ENCODE data around the gene WDR18. TPM values are rescaled to one million over a fixed set of nuclear protein-coding genes. Genes with fewer than 3 reads are reported as not detected.
"Not testable (repeated sequence)": the region's sequence is repeated elsewhere in the genome, so short reads cannot be mapped to it uniquely, and the experiment has no call there.

The WDR18 gene
- total RNA-seq, 1 experiment from 2014 or later: 43.3 TPM

DNA sequence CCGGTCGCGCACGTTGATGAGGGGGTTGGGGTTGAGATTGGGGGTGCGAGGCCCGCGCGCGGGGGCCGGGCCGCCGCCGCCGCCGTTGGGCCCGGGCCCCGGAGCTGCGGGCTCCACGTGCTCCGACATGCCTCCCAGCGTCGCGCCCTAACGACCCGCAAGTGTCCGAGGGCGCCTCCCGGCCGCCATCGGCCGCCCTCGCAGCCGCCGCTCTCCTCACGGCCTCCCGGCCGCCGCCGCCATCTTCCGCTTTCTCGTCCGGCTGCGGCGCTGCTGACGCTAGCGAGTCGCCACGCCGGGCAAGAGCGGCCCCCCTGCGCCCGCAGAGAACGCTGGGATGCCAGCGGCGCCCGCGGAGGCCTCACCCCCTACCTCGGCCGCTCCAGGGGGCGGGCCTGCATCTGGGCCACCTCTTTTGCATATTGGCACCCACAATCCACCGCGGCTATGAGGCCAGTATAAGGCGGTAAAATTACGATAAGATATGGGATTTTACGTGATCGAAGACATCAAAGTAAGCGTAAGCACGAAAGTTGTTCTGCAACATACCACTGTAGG, 36.8 kb downstream of the WDR18 start, which contains the start of gene TMEM259:
TMEM259 (minus strand) TSS at position 256 of the 558 bp plus-strand sequence; CDS start at position 129, 127 bp downstream.
- peak; percentile 96 for DNase-seq
- Mint-ChIP-seq H3K27me3 (ENCODE audit: unreplicated experiment) (no peaks in the 10 kb centered on the region), H3K27ac (ENCODE audit: unreplicated experiment) (peak within 1 kb of the TSS; percentile 96), H3K4me1 (ENCODE audit: low read depth, unreplicated experiment) (peaks cover 20% of the 10 kb centered on the region), H3K4me3 (ENCODE audit: low read depth, unreplicated experiment) (peak within 1 kb of the TSS; percentile 87), H3K36me3 (ENCODE audit: insufficient read depth, unreplicated experiment) (peaks cover 53% of the 10 kb centered on the region), H3K9me3 (ENCODE audit: low read depth, unreplicated experiment) (no peaks in the 10 kb centered on the region)
- intact Hi-C loops (cut with micrococcal nuclease; ENCODE audit: unreplicated experiment): no loop called here
- TF ChIP-seq, protein P1, sequence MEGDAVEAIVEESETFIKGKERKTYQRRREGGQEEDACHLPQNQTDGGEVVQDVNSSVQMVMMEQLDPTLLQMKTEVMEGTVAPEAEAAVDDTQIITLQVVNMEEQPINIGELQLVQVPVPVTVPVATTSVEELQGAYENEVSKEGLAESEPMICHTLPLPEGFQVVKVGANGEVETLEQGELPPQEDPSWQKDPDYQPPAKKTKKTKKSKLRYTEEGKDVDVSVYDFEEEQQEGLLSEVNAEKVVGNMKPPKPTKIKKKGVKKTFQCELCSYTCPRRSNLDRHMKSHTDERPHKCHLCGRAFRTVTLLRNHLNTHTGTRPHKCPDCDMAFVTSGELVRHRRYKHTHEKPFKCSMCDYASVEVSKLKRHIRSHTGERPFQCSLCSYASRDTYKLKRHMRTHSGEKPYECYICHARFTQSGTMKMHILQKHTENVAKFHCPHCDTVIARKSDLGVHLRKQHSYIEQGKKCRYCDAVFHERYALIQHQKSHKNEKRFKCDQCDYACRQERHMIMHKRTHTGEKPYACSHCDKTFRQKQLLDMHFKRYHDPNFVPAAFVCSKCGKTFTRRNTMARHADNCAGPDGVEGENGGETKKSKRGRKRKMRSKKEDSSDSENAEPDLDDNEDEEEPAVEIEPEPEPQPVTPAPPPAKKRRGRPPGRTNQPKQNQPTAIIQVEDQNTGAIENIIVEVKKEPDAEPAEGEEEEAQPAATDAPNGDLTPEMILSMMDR (IDR thresholded peaks at IDR 0.05; ENCODE audit: unreplicated experiment): no peak
- BruUV-seq (replicated peaks): no TSS peak
- CTCF ChIA-PET: interaction anchor here (0.6 kb wide), 1 partner anchor 154 kb away, joined by 5 read pairs; no protein-coding TSS in a partner anchor

DNA sequence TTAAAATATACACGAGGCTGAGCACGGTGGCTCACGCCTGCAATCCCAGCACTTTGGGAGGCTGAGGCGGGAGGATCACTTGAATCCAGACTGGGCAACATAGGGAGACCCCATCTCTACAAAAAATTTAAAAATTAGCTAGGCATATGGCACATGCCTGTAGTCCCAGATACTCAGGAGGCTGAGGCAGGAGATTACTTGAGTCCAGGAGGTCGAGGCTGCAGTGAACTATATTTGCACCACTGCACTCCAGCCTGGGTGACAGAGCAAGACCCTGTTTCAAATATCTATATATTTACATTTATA, 39.7 kb downstream of the WDR18 start:
- DNase-seq; H3K4me1 Mint-ChIP-seq (ENCODE audit: low read depth, unreplicated experiment); H3K27me3 Mint-ChIP-seq (ENCODE audit: unreplicated experiment); BruUV-seq (replicated peaks); H3K9me3 Mint-ChIP-seq (ENCODE audit: low read depth, unreplicated experiment); H3K27ac Mint-ChIP-seq (ENCODE audit: unreplicated experiment); intact Hi-C loops (cut with micrococcal nuclease; ENCODE audit: unreplicated experiment); H3K4me3 Mint-ChIP-seq (ENCODE audit: low read depth, unreplicated experiment): not testable (repeated sequence)
- peaks cover 48% of the 10 kb centered on the region for H3K36me3 Mint-ChIP-seq (ENCODE audit: insufficient read depth, unreplicated experiment)
- CTCF ChIA-PET: interaction anchor here (0.5 kb wide), 1 partner anchor 20 kb away, joined by 3 read pairs; no protein-coding TSS in a partner anchor

DNA sequence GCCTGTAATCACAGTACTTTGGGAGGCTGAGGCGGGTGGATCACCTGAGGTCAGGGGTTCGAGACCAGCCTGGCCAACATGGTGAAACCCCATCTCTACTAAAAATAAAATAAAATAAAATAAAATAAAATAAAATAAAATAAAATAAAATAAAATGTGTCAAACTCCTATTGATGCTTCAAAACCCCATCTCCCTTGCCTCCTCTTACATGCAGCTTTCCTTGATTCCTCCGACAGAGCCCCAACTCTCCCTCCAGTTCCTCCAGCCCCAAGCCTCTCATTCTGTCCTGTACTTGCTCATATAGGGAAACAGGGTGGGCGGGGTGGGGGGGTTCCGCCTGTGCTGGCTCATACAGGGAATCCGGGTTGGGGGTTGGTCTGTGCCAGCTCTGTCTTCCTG, 40.9 kb downstream of the WDR18 start:
- H3K4me3 Mint-ChIP-seq (ENCODE audit: low read depth, unreplicated experiment); H3K4me1 Mint-ChIP-seq (ENCODE audit: low read depth, unreplicated experiment); H3K27ac Mint-ChIP-seq (ENCODE audit: unreplicated experiment); H3K9me3 Mint-ChIP-seq (ENCODE audit: low read depth, unreplicated experiment); H3K27me3 Mint-ChIP-seq (ENCODE audit: unreplicated experiment); intact Hi-C loops (cut with micrococcal nuclease; ENCODE audit: unreplicated experiment); BruUV-seq (replicated peaks); DNase-seq; CTCF ChIA-PET: not testable (repeated sequence)
- peaks cover 42% of the 10 kb centered on the region for H3K36me3 Mint-ChIP-seq (ENCODE audit: insufficient read depth, unreplicated experiment)

DNA sequence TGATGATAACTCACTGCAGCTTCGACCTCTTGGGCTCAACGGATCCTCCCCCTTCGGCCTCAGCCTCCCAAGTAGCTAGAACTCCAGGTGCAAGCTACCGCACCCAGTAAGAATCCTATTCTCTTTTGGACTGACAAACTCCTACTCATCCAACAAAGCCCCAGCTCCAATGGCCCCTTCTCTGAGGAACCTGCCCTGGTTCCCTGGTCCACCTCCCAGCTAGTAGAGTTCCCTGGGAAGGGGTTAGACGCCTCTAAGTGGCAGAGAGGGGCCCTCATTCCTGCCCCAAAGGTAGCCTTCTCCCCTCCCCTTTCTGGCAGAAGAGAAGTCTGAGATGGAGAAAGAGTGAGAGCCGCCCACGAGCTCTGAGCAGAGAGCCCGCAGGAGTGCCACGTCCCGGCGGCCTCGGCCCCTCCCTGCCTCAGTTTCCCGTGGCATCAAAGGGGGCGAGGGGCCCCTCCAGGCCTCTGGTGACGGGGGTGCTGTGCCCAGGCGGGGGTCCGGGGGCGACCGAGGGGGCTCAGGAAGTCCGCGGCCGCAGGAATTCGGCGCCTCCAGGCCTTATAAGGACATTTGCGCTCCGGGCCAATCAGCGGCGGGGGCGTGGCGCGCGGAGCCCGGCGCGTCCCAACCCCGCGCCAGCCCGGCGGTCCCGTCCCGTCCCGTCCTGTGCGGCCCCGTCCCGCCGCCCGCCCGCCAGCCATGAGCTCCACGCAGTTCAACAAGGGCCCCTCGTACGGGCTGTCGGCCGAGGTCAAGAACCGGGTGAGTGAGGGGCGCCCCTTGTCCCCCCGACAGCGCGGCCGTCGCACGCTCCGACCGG, 42.0 kb downstream of the WDR18 start, which contains the start of gene CNN2:
CNN2 (plus strand) TSS at position 649 of the 823 bp plus-strand sequence; CDS start at position 703, 54 bp downstream.
- Mint-ChIP-seq H3K27me3 (ENCODE audit: unreplicated experiment) (no peaks in the 10 kb centered on the region), H3K9me3 (ENCODE audit: low read depth, unreplicated experiment) (no peaks in the 10 kb centered on the region), H3K27ac (ENCODE audit: unreplicated experiment) (peak within 1 kb of the TSS; percentile 83), H3K36me3 (ENCODE audit: insufficient read depth, unreplicated experiment) (peaks cover 38% of the 10 kb centered on the region), H3K4me1 (ENCODE audit: low read depth, unreplicated experiment) (no peaks in the 10 kb centered on the region), H3K4me3 (ENCODE audit: low read depth, unreplicated experiment) (peak within 1 kb of the TSS; percentile 81)
- TF ChIP-seq, protein P1 (IDR thresholded peaks at IDR 0.05; ENCODE audit: unreplicated experiment): no peak
- DNase-seq: peak; percentile 82
- CTCF ChIA-PET: interaction anchor here (0.7 to 1.0 kb wide), 2 partner anchors 14 to 78 kb away, joined by 4 to 5 read pairs; partner anchors contain the start of genes ABCA7 and GPX4
- intact Hi-C loops (cut with micrococcal nuclease; ENCODE audit: unreplicated experiment): no loop called here
- no TSS peak for BruUV-seq (replicated peaks)

DNA sequence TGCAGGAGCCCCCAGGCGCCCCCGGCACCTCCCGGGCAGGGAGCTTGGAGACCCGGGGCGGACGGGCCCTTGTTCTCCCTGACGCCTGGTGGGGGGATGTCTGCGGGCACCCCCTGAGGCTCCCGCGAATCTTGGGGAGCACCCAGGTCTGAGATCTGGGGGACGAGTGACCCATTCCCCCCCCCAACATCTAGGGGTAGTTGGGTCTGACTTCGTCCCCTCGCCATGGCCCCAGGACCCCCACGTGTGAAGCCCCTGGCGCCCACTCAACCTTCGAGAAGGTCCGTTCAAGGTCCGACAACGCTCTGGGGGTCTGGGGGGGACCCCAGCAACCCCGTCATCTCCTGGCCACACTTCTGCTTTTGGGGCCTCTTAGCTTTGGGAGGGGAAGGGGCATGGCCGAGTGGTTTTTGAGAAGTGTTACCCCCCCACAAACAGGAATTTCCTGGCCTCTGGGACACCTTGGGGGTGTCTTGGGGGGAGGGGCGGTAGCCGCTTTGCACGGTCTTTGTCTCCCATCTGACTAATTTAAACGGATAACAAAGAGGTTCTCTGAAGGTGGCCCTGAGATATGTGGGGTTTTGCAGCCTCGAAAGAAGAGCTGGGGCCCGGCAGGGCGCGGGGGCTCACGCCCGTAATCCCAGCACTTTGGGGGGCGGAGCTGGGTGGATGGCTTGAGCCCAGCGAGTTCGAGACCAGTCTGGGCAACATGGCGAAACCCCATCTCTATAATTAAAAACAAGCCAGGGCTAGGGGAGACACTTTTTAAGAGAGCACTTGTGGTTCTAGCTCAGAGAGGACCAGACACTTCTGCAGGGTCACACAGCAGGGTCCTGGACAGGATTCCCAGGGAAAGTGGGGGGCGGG, 42.9 kb downstream of the WDR18 start:
- H3K9me3 Mint-ChIP-seq (ENCODE audit: low read depth, unreplicated experiment): no peaks in the 10 kb centered on the region
- CTCF ChIA-PET: interaction anchor here (1.0 kb wide), 1 partner anchor 77 kb away, joined by 5 read pairs; the partner anchor contains the start of gene GPX4
- peak; percentile 24 for DNase-seq
- no peaks in the 10 kb centered on the region for H3K27me3 Mint-ChIP-seq (ENCODE audit: unreplicated experiment)
- peak overlapping the region; percentile 61 for H3K27ac Mint-ChIP-seq (ENCODE audit: unreplicated experiment)
- TF ChIP-seq, protein P1 (IDR thresholded peaks at IDR 0.05; ENCODE audit: unreplicated experiment): no peak
- H3K36me3 Mint-ChIP-seq (ENCODE audit: insufficient read depth, unreplicated experiment): peaks cover 35% of the 10 kb centered on the region
- BruUV-seq (replicated peaks): TSS peak; percentile 94
- H3K4me3 Mint-ChIP-seq (ENCODE audit: low read depth, unreplicated experiment): peak overlapping the region; percentile 81
- H3K4me1 Mint-ChIP-seq (ENCODE audit: low read depth, unreplicated experiment): no peaks in the 10 kb centered on the region
- intact Hi-C loops (cut with micrococcal nuclease; ENCODE audit: unreplicated experiment): no loop called here

Data from Calu3 (cell line).